K562 (cell line): ENCODE measurements around the gene TMEM187. TPM values are rescaled to one million over a fixed set of nuclear protein-coding genes. Genes with fewer than 3 reads are reported as not detected.

ENCODE experiments used
- ATAC-seq: fragments of 200-7000 bp; cut with Tn5 transposase; 3 replicates; pipeline ENCODE4 v1.9.1; 2020; ENCODE audit warnings: moderate library complexity
- BruUV-seq: library from RNA; stranded (reverse); fragments of 400-500 nt; replicated peaks from 2 replicates; lab custom pipeline; 2021; lab: Mats Ljungman, UMichigan
- CTCF ChIA-PET: fragments of 300-600 bp; formaldehyde crosslinking; extraction: SDS; loops from one replicate; lab custom pipeline; 2021; ENCODE audit warnings: low intra/inter-chr PET ratio; lab: Yijun Ruan, JAX
- POLR2A ChIA-PET: fragments of 300-600, 350-650 bp; sonication (Branson Sonifier 250); formaldehyde crosslinking; extraction: SDS; loops from one replicate; lab custom pipeline; 2021; ENCODE audit warnings: antibody characterized with exemption, inconsistent platforms; lab: Yijun Ruan, JAX
- DNase-seq, 4 experiments: peaks; one replicate each; pipeline versions ENCODE4 v3.0.0 to v3.0.0-alpha.2; 2011 to 2018; ENCODE audit warnings: low spot score in 3 of 4, mixed read lengths in 3 of 4; ENCODE audit errors: extremely low read depth in 1 of 4
- FAIRE-seq: peaks from 2 replicates; lab custom pipeline; 2011; peaks lifted over from hg19 to GRCh38; lab: Jason Lieb, UNC
- H2AFZ ChIP-seq: 2 replicates; pipeline ENCODE4 v1.6.0; 2011; ENCODE audit warnings: low read depth, low read length, control low read depth, inconsistent platforms
- H3K27ac ChIP-seq: fragments of 200-600 bp; 3 replicates; pipeline ENCODE4 v1.8.0; 2011; ENCODE audit warnings: low read depth, mild to moderate bottlenecking, control low read depth, inconsistent platforms, low read length, moderate library complexity, mixed read lengths; ENCODE audit errors: extremely low read depth
- H3K27me3 ChIP-seq, 2 experiments: fragments of 300-600 bp in 1 of 2; 2 replicates in 1 of 2; 3 replicates in 1 of 2; pipeline versions ENCODE4 v1.6.0 to v1.8.0; 2011; ENCODE audit warnings: inconsistent platforms in 2 of 2, low read length in 2 of 2, mild to moderate bottlenecking in 1 of 2, mixed read lengths in 1 of 2, moderate library complexity in 1 of 2; ENCODE audit not compliant: control insufficient read depth in 2 of 2, insufficient read depth in 2 of 2
- H3K36me3 ChIP-seq: fragments of 300-600 bp; 3 replicates; pipeline ENCODE4 v1.8.0; 2011; ENCODE audit warnings: mild to moderate bottlenecking, low read length, inconsistent platforms; ENCODE audit not compliant: control insufficient read depth, insufficient read depth
- H3K4me1 ChIP-seq, 2 experiments: fragments of 200-600 bp in 1 of 2; replicated peaks in 1 of 2; 2 replicates in 1 of 2; 3 replicates in 1 of 2; pipeline versions ENCODE4 v1.5.1 to v1.8.0; 2011; ENCODE audit warnings: inconsistent platforms in 2 of 2, low read length in 2 of 2, mild to moderate bottlenecking in 1 of 2, mixed read lengths in 1 of 2, moderate library complexity in 1 of 2; ENCODE audit not compliant: control insufficient read depth in 2 of 2, insufficient read depth in 2 of 2
- H3K4me2 ChIP-seq: 2 replicates; pipeline ENCODE4 v1.6.1; 2011; ENCODE audit warnings: low read length, control low read depth, inconsistent platforms, mixed read lengths; ENCODE audit not compliant: insufficient read depth
- H3K4me3 ChIP-seq: fragments of 200-600 bp; sonication (generic), shearing (Covaris generic); 2 replicates; pipeline ENCODE4 v1.5.1; 2016; ENCODE audit warnings: control low read depth, inconsistent platforms
- H3K79me2 ChIP-seq: fragments of 200-600 bp; 3 replicates; pipeline ENCODE4 v1.8.0; 2011; ENCODE audit warnings: low read length, inconsistent platforms; ENCODE audit not compliant: control insufficient read depth, insufficient read depth
- H3K9ac ChIP-seq, 2 experiments: 2 replicates each; pipeline versions ENCODE4 v1.6.0 to v1.6.1; 2011; ENCODE audit warnings: low read depth in 2 of 2, low read length in 2 of 2, control low read depth in 1 of 2, inconsistent platforms in 1 of 2, mild to moderate bottlenecking in 1 of 2, mixed read lengths in 1 of 2; ENCODE audit not compliant: insufficient read depth in 1 of 2
- H3K9me1 ChIP-seq: one replicate; pipeline ENCODE4 v1.6.0; 2011; ENCODE audit warnings: inconsistent platforms, mild to moderate bottlenecking, low read length, moderate library complexity; ENCODE audit not compliant: control insufficient read depth, insufficient read depth
- H3K9me3 ChIP-seq: replicated peaks from 2 replicates; pipeline ENCODE4 v1.5.1; 2011; ENCODE audit warnings: low read depth, low read length, inconsistent platforms; ENCODE audit not compliant: control insufficient read depth, insufficient read depth
- H4K20me1 ChIP-seq: replicated peaks from 2 replicates; pipeline ENCODE4 v1.6.1; 2011; ENCODE audit warnings: low read length, inconsistent platforms, mixed read lengths; ENCODE audit not compliant: control insufficient read depth, insufficient read depth
- AFF4 ChIP-seq: sonication (generic); formaldehyde crosslinking; IDR thresholded peaks from 2 replicates; pipeline ENCODE4 v1.8.0; 2023; ENCODE audit warnings: mild to moderate bottlenecking, missing genetic modification reagents
- CSDE1 ChIP-seq, 2 experiments: fragments of 450-650 bp; IDR thresholded peaks; 2 replicates each; pipeline ENCODE4 v1.6.1; 2016; ENCODE audit warnings: mild to moderate bottlenecking in 1 of 2
- GABPB1 ChIP-seq: sonication (generic); formaldehyde crosslinking; IDR thresholded peaks from 2 replicates; pipeline ENCODE4 v1.8.0; 2022; ENCODE audit warnings: mild to moderate bottlenecking, missing genetic modification reagents
- PHB ChIP-seq: fragments of 250-450 bp; sonication (Bioruptor Pico); IDR thresholded peaks from 2 replicates; pipeline ENCODE4 v1.5.0; 2021
- PPARD ChIP-seq: fragments of 250-450 bp; sonication (Bioruptor Pico); IDR thresholded peaks from 2 replicates; pipeline ENCODE4 v1.8.0; 2022; ENCODE audit warnings: inconsistent platforms, mild to moderate bottlenecking, moderate library complexity
- SAP30 ChIP-seq: fragments of 200-600 bp; sonication (generic); IDR thresholded peaks from 2 replicates; pipeline ENCODE4 v1.6.1; 2012; ENCODE audit warnings: borderline replicate concordance, low read depth, mild to moderate bottlenecking, moderate library complexity, low read length, control low read depth, inconsistent platforms; ENCODE audit not compliant: insufficient read depth, poor library complexity, severe bottlenecking
- SPI1 ChIP-seq: IDR thresholded peaks from 2 replicates; pipeline ENCODE4 v1.6.1; 2011; ENCODE audit warnings: low read depth, low read length, control low read depth, borderline replicate concordance
- TFAP4 ChIP-seq: sonication (generic); formaldehyde crosslinking; IDR thresholded peaks from 2 replicates; pipeline ENCODE4 v1.8.0; 2022; ENCODE audit warnings: missing genetic modification reagents, mild to moderate bottlenecking, moderate library complexity, borderline replicate concordance
- ZFP91 ChIP-seq: sonication (generic); formaldehyde crosslinking; IDR thresholded peaks from 2 replicates; pipeline ENCODE4 v1.8.0; 2022; ENCODE audit warnings: mild to moderate bottlenecking, missing genetic modification reagents
- WGBS: fragments of 100-300 bp; shearing (Covaris generic); methylation state at CpG from one replicate; pipeline ENCODE4 v1.1.6; 2016; ENCODE audit warnings: low coverage, mixed read lengths; ENCODE audit not compliant: insufficient coverage; ENCODE audit errors: missing lambda C conversion rate; 5-methylcytosine and 5-hydroxymethylcytosine counted together
- in situ Hi-C: fragments of 300-500 bp; cut with MboI; formaldehyde crosslinking; loops from 4 replicates; pipeline ENCODE4 v1.15.0; 2018; ENCODE audit warnings: inconsistent platforms, mixed read lengths
- intact Hi-C: fragments of 100-400 bp; cut with micrococcal nuclease; formaldehyde crosslinking; loops from 2 replicates; pipeline ENCODE4 v1.14.2; 2022
- polyA plus RNA-seq, 8 experiments: library from polyadenylated mRNA; depleted of rRNA in 4 of 8; stranded (reverse) in 5 of 8; unstranded in 3 of 8; fragments of >200 nt; fragmentation: Nextera tagmentation in 2 of 8; fragmentation: Illumina TruSeq in 1 of 8; extraction: Ambion mirVana in 2 of 8; extraction: Trizol in 1 of 8; gene quantifications; 2 replicates each; pipeline versions ENCODE4 v1.2.1 to v1.2.3, GENCODE V29; 2011 to 2014; ENCODE audit warnings: inconsistent platforms in 1 of 8, missing spikeins in 1 of 8
- total RNA-seq, 7 experiments: library from RNA; depleted of rRNA in 6 of 7; stranded (reverse); fragments of >200 nt in 6 of 7; fragmentation: Illumina TruSeq in 2 of 7; extraction: Trizol in 2 of 7; gene quantifications; 2 replicates each; pipeline versions ENCODE4 v1.2.1 to v1.2.3, GENCODE V29; 2011 to 2021; ENCODE audit warnings: low replicate concordance in 1 of 7

The TMEM187 gene
- total and polyA plus RNA-seq, 9 of the 15 experiments (the other 6 are each of a cell fraction or from before 2014, with no cell fraction given): 0.13 to 6.4 (median 1.6) TPM

- intact Hi-C loops: no loop called here
- POLR2A ChIA-PET: interaction anchor here (0.5 to 1.0 kb wide), 5 partner anchors 10 to 272 kb away, joined by 3 to 4 read pairs (median 3); partner anchors contain the start of genes IDH3G and SSR4
- Histone ChIP-seq H3K4me1 (peaks cover 13 to 34% of the 10 kb centered on the region in 2 experiments; a peak in 4 of 5 replicates), H2AFZ (peak overlapping the region; percentile 43), H3K79me2 (peaks cover 44% of the 10 kb centered on the region), H3K4me2 (peak overlapping the region; percentile 91), H3K27ac (peak overlapping the region; percentile 100), H3K9me3 (no peaks in the 10 kb centered on the region), H3K9ac (peak overlapping the region; percentile 99 to 100), H3K36me3 (peaks cover 7% of the 10 kb centered on the region; the same call in 2 of the 3 replicates), H3K27me3 (no peaks in the 10 kb centered on the region), H3K9me1 (no peaks in the 10 kb centered on the region)
- no TSS peak for BruUV-seq
- no peak for FAIRE-seq
- DNase-seq: no peak
- in situ Hi-C loops: no loop called here
- no peak for ATAC-seq
- TF ChIP-seq TFAP4 (CRISPR knock-in tag) (peak; percentile 58; the same call in 1 of the 2 replicates), GABPB1 (CRISPR knock-in tag) (no peak; the same call in 1 of the 2 replicates), PPARD (CRISPR knock-in tag) (no peak), PHB (no peak), SPI1 (peak; percentile 48; the same call in 1 of the 2 replicates), CSDE1 (IDR thresholded peaks at IDR 0.05) (no peak), SAP30 (no peak), ZFP91 (CRISPR knock-in tag) (no peak), AFF4 (CRISPR knock-in tag) (0 out of 2 replicates have a peak, but pooled peaks have one; percentile 29)
- TF ChIP-seq, all 486 proteins: peak for 3
- peaks cover 7% of the 10 kb centered on the region for H4K20me1 ChIP-seq
- 63% methylated on average over 8 of the region's 14 CpGs for WGBS
- CTCF ChIA-PET: no interaction called here
- peak overlapping the region; percentile 84 for H3K4me3 ChIP-seq
Measured at GRCh38 chrX:153974003-153974725, 1.6 kb downstream of the TMEM187 start.
